ENCODE data around the gene ARFGAP2.

DNA sequence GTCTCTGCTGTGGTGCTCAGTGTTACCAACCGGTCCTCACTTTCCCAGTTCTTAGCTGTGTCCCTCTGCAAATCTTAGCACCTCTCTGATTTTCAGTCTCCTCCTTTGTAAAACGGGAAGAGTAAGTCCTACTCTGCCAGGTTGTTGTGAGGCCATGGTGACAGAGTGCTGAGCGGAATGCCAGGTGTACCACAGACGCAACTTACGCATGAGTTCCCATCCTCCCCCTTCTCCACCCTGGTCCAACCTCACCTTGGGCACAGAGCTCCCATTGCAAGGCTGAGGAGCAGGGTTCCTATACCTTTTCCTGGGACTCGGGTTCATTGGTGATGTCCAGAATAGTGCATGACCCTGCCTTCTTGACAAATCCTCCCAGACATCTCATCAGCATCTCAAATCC lies 30.8 kb upstream of the ARFGAP2 start:
- TF ChIP-seq RARB (CRISPR knock-in tag; IDR thresholded peaks at IDR 0.05) (no peak), ISL1 (CRISPR knock-in tag; IDR thresholded peaks at IDR 0.05) (no peak)
- TF ChIP-seq, protein P1, sequence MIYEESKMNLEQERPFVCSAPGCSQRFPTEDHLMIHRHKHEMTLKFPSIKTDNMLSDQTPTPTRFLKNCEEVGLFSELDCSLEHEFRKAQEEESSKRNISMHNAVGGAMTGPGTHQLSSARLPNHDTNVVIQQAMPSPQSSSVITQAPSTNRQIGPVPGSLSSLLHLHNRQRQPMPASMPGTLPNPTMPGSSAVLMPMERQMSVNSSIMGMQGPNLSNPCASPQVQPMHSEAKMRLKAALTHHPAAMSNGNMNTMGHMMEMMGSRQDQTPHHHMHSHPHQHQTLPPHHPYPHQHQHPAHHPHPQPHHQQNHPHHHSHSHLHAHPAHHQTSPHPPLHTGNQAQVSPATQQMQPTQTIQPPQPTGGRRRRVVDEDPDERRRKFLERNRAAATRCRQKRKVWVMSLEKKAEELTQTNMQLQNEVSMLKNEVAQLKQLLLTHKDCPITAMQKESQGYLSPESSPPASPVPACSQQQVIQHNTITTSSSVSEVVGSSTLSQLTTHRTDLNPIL (CRISPR knock-in tag; IDR thresholded peaks at IDR 0.05; ENCODE audit: low read depth) = no peak
- TF ChIP-seq, protein P2, sequence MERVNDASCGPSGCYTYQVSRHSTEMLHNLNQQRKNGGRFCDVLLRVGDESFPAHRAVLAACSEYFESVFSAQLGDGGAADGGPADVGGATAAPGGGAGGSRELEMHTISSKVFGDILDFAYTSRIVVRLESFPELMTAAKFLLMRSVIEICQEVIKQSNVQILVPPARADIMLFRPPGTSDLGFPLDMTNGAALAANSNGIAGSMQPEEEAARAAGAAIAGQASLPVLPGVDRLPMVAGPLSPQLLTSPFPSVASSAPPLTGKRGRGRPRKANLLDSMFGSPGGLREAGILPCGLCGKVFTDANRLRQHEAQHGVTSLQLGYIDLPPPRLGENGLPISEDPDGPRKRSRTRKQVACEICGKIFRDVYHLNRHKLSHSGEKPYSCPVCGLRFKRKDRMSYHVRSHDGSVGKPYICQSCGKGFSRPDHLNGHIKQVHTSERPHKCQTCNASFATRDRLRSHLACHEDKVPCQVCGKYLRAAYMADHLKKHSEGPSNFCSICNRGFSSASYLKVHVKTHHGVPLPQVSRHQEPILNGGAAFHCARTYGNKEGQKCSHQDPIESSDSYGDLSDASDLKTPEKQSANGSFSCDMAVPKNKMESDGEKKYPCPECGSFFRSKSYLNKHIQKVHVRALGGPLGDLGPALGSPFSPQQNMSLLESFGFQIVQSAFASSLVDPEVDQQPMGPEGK (CRISPR knock-in tag; IDR thresholded peaks at IDR 0.05; ENCODE audit: borderline replicate concordance) = no peak

Measured in SK-N-SH treated with all-trans-retinoic acid at 6 μM for 48 hours (cell line).